HL-60 (cell line): ENCODE results near the gene MYD88.

Experiments
- DNase-seq, 2 experiments: peaks; one replicate each; pipeline ENCODE4 v3.0.0-alpha.2; 2010 to 2020; ENCODE audit warnings: low read depth in 1 of 2, low spot score in 1 of 2
- H3K27ac ChIP-seq: fragments of 250-450 bp; sonication (Bioruptor Pico); replicated peaks from 2 replicates; pipeline ENCODE4 v1.5.1; 2020; ENCODE audit warnings: mild to moderate bottlenecking, moderate library complexity
- H3K27me3 ChIP-seq: fragments of 250-450 bp; sonication (Bioruptor Pico); 2 replicates; pipeline ENCODE4 v1.5.1; 2021; ENCODE audit warnings: mild to moderate bottlenecking, moderate library complexity; ENCODE audit not compliant: insufficient read depth, poor library complexity, severe bottlenecking
- H3K4me3 ChIP-seq: replicated peaks from 2 replicates; pipeline ENCODE4 v1.5.1; 2011; ENCODE audit warnings: mild to moderate bottlenecking, control low read depth, low read length; ENCODE audit not compliant: insufficient read depth
- CTCF ChIP-seq: IDR thresholded peaks from one replicate; pipeline ENCODE4 v1.5.1; 2011; ENCODE audit warnings: low read length, control low read depth, inconsistent platforms; ENCODE audit not compliant: insufficient read depth
- GABPA ChIP-seq: IDR thresholded peaks from 2 replicates; pipeline ENCODE4 v1.6.1; 2012; ENCODE audit warnings: low read depth
- POLR2AphosphoS5 ChIP-seq: IDR thresholded peaks from 2 replicates; pipeline ENCODE4 v1.6.1; 2012; ENCODE audit warnings: low read depth
- REST ChIP-seq: IDR thresholded peaks from 2 replicates; pipeline ENCODE4 v1.6.1; 2012; ENCODE audit warnings: low read depth; ENCODE audit not compliant: insufficient replicate concordance
- SPI1 ChIP-seq: IDR thresholded peaks from 2 replicates; pipeline ENCODE4 v1.6.1; 2012; ENCODE audit warnings: low read depth, mild to moderate bottlenecking, borderline replicate concordance

MYD88 gene

GRCh38 chr3:38171622-38172021 is 33.2 kb downstream of the MYD88 start:
- DNase-seq: no peak
- H3K27ac ChIP-seq: no peak overlapping the region

GRCh38 chr3:38173834-38174418 is 35.5 kb downstream of the MYD88 start:
- Histone ChIP-seq H3K27ac (no peak overlapping the region), H3K4me3 (no peak overlapping the region)
- no peak for DNase-seq

More at GRCh38 chr3:38171622-38172021, 33.2 kb downstream of the MYD88 start:
- no peaks in the 10 kb centered on the region for H3K27me3 ChIP-seq
- H3K4me3 ChIP-seq: no peak overlapping the region
- no peak for TF ChIP-seq REST
- TF ChIP-seq POLR2AphosphoS5: no peak
- TF ChIP-seq CTCF: no peak
- no peak for TF ChIP-seq SPI1
- no peak for TF ChIP-seq GABPA

More at GRCh38 chr3:38173834-38174418, 35.5 kb downstream of the MYD88 start:
- no peaks in the 10 kb centered on the region for H3K27me3 ChIP-seq
- TF ChIP-seq POLR2AphosphoS5: no peak
- no peak for TF ChIP-seq CTCF
- TF ChIP-seq SPI1: no peak
- no peak for TF ChIP-seq REST
- TF ChIP-seq GABPA: no peak
